HEK293T (cell line): ENCODE data around the gene CA11.

Experiments
- CTCF ChIA-PET: fragments of 350-600 bp; formaldehyde crosslinking; extraction: SDS; loops from one replicate; lab custom pipeline; 2021; ENCODE audit warnings: antibody characterized with exemption, inconsistent platforms; lab: Yijun Ruan, JAX
- POLR2A ChIA-PET: fragments of 350-600 bp; formaldehyde crosslinking; extraction: SDS; loops from one replicate; lab custom pipeline; 2020; ENCODE audit warnings: antibody characterized with exemption, inconsistent platforms; lab: Yijun Ruan, JAX
- DNase-seq: peaks from one replicate; pipeline ENCODE4 v3.0.0; 2012; ENCODE audit warnings: mixed read lengths; ENCODE audit errors: extremely low spot score
- ARNT ChIP-seq: fragments of 450-650 bp; IDR thresholded peaks from 2 replicates; pipeline ENCODE4 v1.6.1; 2017; ENCODE audit warnings: mild to moderate bottlenecking
- BHLHE40 ChIP-seq: fragments of 450-650 bp; IDR thresholded peaks from 2 replicates; pipeline ENCODE4 v1.6.1; 2016; ENCODE audit warnings: mild to moderate bottlenecking, moderate library complexity, borderline replicate concordance
- CTBP1 ChIP-seq: fragments of 450-650 bp; IDR thresholded peaks from 2 replicates; pipeline ENCODE4 v1.6.1; 2016; ENCODE audit warnings: borderline replicate concordance
- ELF4 ChIP-seq: fragments of 450-650 bp; IDR thresholded peaks from 2 replicates; pipeline ENCODE4 v1.6.1; 2017; ENCODE audit warnings: antibody characterized with exemption
- FOXA1 ChIP-seq: fragments of 450-650 bp; IDR thresholded peaks from 2 replicates; pipeline ENCODE4 v1.6.1; 2016; ENCODE audit warnings: mild to moderate bottlenecking
- FOXK2 ChIP-seq: fragments of 450-650 bp; IDR thresholded peaks from 2 replicates; pipeline ENCODE4 v1.6.1; 2016; ENCODE audit warnings: mild to moderate bottlenecking
- FOXM1 ChIP-seq: fragments of 450-650 bp; IDR thresholded peaks from 2 replicates; pipeline ENCODE4 v1.6.1; 2017; ENCODE audit warnings: mild to moderate bottlenecking, borderline replicate concordance
- HDGF ChIP-seq: fragments of 450-650 bp; IDR thresholded peaks from 2 replicates; pipeline ENCODE4 v1.6.1; 2017; ENCODE audit warnings: antibody characterized with exemption, borderline replicate concordance
- L3MBTL2 ChIP-seq: fragments of 450-650 bp; conservative IDR thresholded peaks from 2 replicates; pipeline ENCODE4 v1.6.1; 2016; ENCODE audit warnings: mild to moderate bottlenecking
- LEF1 ChIP-seq: fragments of 450-650 bp; IDR thresholded peaks from 2 replicates; pipeline ENCODE4 v1.6.1; 2017; ENCODE audit warnings: mild to moderate bottlenecking, borderline replicate concordance
- NFRKB ChIP-seq: fragments of 450-650 bp; IDR thresholded peaks from 2 replicates; pipeline ENCODE4 v1.6.1; 2016; ENCODE audit warnings: mild to moderate bottlenecking, moderate library complexity
- SP1 ChIP-seq: fragments of 450-650 bp; IDR thresholded peaks from 2 replicates; pipeline ENCODE4 v1.6.1; 2017
- SUZ12 ChIP-seq: fragments of 450-650 bp; IDR thresholded peaks from 2 replicates; pipeline ENCODE4 v1.6.1; 2016; ENCODE audit warnings: mild to moderate bottlenecking
- TARDBP ChIP-seq: fragments of 450-650 bp; IDR thresholded peaks from 2 replicates; pipeline ENCODE4 v1.6.1; 2016
- ZNF384 ChIP-seq: fragments of 450-650 bp; IDR thresholded peaks from 2 replicates; pipeline ENCODE4 v1.6.1; 2016
- TF ChIP-seq, protein P1 (sequence below): fragments of 450-650 bp; IDR thresholded peaks from 2 replicates; pipeline ENCODE4 v1.6.1; 2016

The CA11 gene

DNA sequence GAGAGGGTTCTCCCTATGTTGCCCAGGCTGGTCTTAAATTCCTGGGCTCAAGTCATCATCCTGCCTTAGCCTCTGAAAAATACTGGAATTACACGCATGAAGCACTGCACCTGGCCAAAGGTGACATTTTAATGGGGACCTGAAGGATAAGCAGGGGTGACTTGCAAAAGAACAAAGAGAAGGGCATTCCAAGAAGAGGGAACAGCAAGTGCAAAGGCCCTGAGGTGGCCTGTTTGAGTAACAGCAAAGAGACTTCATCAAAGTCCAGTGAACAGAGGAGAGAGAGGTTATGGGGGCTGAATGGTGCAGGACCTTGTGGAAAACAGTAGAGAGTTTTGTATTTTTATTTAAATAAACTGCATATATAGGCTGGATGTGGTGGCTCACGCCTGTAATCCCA lies 4.1 kb downstream of the CA11 start:
- POLR2A ChIA-PET: no interaction called here
- CTCF ChIA-PET: no interaction called here
- TF ChIP-seq FOXM1: no peak
- no peak for TF ChIP-seq ARNT
- no peak for TF ChIP-seq ZNF384
- no peak for TF ChIP-seq SUZ12
- no peak for TF ChIP-seq TARDBP
- no peak for TF ChIP-seq LEF1
- no peak for TF ChIP-seq FOXA1
- no peak for TF ChIP-seq NFRKB
- no peak for TF ChIP-seq CTBP1
- no peak for TF ChIP-seq BHLHE40
- TF ChIP-seq HDGF: no peak
- no peak for TF ChIP-seq SP1
- no peak for TF ChIP-seq FOXK2
- TF ChIP-seq, protein P1, sequence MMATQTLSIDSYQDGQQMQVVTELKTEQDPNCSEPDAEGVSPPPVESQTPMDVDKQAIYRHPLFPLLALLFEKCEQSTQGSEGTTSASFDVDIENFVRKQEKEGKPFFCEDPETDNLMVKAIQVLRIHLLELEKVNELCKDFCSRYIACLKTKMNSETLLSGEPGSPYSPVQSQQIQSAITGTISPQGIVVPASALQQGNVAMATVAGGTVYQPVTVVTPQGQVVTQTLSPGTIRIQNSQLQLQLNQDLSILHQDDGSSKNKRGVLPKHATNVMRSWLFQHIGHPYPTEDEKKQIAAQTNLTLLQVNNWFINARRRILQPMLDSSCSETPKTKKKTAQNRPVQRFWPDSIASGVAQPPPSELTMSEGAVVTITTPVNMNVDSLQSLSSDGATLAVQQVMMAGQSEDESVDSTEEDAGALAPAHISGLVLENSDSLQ: no peak
- no peak for TF ChIP-seq ELF4
- DNase-seq: no peak

DNA sequence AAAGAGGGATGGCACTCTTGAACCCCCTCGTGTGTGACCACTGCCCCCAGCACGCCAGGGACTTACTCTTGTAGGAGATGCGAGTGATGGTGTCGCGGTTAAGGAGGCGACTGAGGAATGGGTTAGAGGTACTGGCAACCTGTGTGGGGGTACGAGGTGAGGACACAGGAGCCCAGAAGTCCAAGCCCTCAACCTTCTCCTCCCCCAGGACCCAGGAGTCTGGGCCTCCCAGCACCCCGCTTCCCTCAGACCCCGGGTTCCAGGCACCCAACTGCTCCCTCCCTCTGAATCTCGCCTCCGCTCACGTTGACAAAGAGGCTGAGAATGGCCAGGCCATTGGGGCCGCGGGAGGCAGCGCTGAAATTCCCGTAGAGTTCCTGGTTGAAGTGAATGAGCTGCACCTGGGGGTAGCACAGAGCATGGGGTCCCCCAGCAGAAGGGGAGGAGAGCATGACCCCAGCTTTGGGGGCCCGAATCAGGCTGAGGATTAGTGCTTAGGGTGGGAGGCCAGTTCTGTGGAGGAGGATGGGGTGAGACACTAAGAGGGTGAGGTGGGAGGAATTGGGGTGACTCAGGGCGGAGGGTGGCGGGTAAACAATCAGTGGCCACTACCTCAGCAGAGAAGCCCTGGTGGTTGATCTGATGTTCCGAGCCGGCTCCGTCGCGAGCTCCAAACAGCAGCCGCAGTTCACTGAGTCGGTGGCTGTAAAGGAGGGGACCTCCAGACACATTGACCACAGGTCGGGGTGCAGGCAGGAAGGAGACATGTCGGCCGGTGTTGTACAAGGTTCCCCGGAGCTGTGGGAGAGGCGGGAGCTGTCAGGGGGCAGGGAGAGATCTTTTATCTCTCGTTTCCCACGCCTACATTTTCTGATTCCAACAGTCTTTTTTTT lies 6.3 kb downstream of the CA11 start:
- POLR2A ChIA-PET: no interaction called here
- CTCF ChIA-PET: interaction anchor here (0.6 kb wide), 1 partner anchor 339 kb away, joined by 3 read pairs; no protein-coding TSS in a partner anchor
- no peak for TF ChIP-seq FOXK2
- TF ChIP-seq SP1: no peak
- no peak for TF ChIP-seq BHLHE40
- no peak for TF ChIP-seq TARDBP
- TF ChIP-seq, protein P1: no peak
- no peak for TF ChIP-seq ARNT
- no peak for TF ChIP-seq ZNF384
- TF ChIP-seq L3MBTL2: no peak
- TF ChIP-seq FOXM1: no peak
- TF ChIP-seq ELF4: no peak
- no peak for TF ChIP-seq FOXA1
- no peak for TF ChIP-seq HDGF
- TF ChIP-seq LEF1: no peak
- no peak for TF ChIP-seq SUZ12
- TF ChIP-seq CTBP1: no peak
- no peak for TF ChIP-seq NFRKB
- DNase-seq: no peak

DNA sequence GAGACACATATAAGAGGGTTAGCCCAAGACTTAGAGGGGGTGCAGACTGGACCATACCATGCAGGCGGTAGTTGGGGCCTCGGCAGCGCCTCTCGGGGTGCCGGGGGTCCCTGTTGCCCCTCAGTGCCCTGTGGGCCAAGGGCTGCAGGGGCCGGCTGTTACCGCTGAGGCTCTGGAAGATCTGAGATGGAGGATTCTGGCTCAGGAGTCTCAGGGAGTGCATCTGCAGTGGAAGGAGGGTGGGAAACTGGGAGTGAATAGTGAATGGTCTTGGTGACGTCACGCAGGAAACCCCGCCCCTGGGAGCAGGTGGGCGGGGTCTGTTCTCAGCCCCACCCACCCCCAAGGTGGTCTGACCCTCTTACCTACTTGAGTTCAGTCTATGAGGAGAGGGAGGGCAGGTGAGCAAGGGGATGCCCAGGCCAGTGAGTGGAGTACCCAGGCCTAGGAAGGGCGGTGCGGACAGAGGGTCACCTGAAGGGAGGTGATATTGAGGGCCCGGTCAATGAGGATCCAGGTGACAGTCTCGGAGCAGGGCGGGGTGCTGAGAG lies 7.1 kb downstream of the CA11 start:
- ChIA-PET CTCF (no interaction called here), POLR2A (no interaction called here)
- TF ChIP-seq BHLHE40: no peak
- TF ChIP-seq LEF1: no peak
- no peak for TF ChIP-seq L3MBTL2
- TF ChIP-seq FOXK2: no peak
- no peak for TF ChIP-seq SP1
- TF ChIP-seq CTBP1: no peak
- TF ChIP-seq FOXM1: no peak
- TF ChIP-seq, protein P1: no peak
- TF ChIP-seq SUZ12: no peak
- DNase-seq: no peak

DNA sequence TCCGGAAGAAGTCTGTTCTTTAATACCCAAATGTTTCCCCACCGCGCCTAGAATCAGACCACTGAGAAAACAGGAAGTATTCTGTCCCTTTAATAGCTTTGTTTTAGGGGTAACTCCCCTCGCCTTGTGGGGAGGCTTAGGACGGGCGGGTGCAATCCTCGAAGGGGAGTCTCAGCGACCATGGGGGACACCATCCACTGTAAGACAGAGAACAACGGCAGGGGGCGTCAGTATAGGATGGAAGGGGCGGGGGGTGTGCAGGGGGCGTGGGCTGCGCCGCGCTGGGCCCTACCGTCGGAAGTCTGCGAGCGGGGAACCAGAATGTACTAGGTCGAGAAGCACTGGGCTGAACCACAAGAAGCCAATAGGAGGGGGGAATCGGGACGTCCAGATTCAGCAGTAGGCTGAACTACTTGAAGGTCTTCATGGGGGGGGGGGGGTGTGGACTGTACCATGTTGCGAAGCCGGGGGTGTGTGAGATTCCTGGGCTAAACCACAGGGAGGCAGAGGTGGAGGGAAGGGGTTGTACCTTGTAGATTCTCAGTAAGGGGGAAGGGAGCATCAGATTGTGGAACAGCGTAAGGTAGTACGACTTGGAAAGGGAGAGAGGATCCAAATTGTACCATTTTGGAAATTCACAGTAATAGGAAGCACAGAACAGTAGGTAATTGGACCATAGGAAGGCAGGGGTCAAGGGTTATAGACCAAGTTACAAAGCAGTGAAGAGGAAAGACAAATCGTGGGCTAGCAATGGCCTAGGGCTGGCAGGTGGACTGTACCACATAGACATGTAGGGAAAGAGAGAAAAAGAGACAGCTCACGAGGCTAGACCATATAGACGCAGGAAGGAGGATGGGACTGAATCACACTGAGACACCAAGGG lies 7.8 kb downstream of the CA11 start:
- peak; percentile 78 for DNase-seq
- CTCF ChIA-PET: no interaction called here
- TF ChIP-seq, protein P1: no peak
- TF ChIP-seq FOXK2 (no peak), ELF4 (no peak), LEF1 (no peak), CTBP1 (no peak), SUZ12 (no peak), BHLHE40 (no peak; the same call in 1 of the 2 replicates), SP1 (no peak), ARNT (no peak), NFRKB (no peak), HDGF (no peak), FOXA1 (no peak), ZNF384 (no peak), FOXM1 (no peak; the same call in 1 of the 2 replicates), TARDBP (no peak), L3MBTL2 (no peak)
- POLR2A ChIA-PET: interaction anchor here (1.8 to 2.3 kb wide), 2 partner anchors 8 to 19 kb away, joined by 7 to 12 read pairs; partner anchors contain the start of genes CA11, RPL18 and SPHK2
